Subcutaneous abdominal adipose tissue (tissue), 5 donors: ENCODE results near the gene STRA8.

Source experiments
- H3K27ac ChIP-seq: one replicate; pipeline ENCODE4 v1.7.0; 2013; ENCODE audit warnings: low read depth, mild to moderate bottlenecking, inconsistent platforms, low read length, moderate library complexity
- H3K27me3 ChIP-seq, 5 donors: one replicate each; pipeline ENCODE4 v1.7.0; 2013; ENCODE audit warnings: low read length in 5 of 5, inconsistent platforms in 1 of 5; ENCODE audit not compliant: control insufficient read depth in 5 of 5, insufficient read depth in 4 of 5
- H3K36me3 ChIP-seq, 5 donors: one replicate each; pipeline ENCODE4 v1.7.0; 2013; ENCODE audit warnings: low read length in 5 of 5; ENCODE audit not compliant: control insufficient read depth in 5 of 5, insufficient read depth in 5 of 5
- H3K4me1 ChIP-seq, 5 donors: one replicate each; pipeline ENCODE4 v1.7.0; 2013; ENCODE audit warnings: low read length in 5 of 5, mild to moderate bottlenecking in 3 of 5, moderate library complexity in 1 of 5; ENCODE audit not compliant: control insufficient read depth in 5 of 5, insufficient read depth in 5 of 5
- H3K4me3 ChIP-seq, 5 donors: one replicate each; pipeline ENCODE4 v1.7.0; 2013; ENCODE audit warnings: low read length in 5 of 5, low read depth in 1 of 5
- H3K9ac ChIP-seq, 5 donors: one replicate each; pipeline ENCODE4 v1.7.0; 2013; ENCODE audit warnings: low read length in 5 of 5, mild to moderate bottlenecking in 4 of 5, moderate library complexity in 3 of 5
- H3K9me3 ChIP-seq, 5 donors: one replicate each; pipeline ENCODE4 v1.7.0; 2013; ENCODE audit warnings: low read length in 5 of 5; ENCODE audit not compliant: control insufficient read depth in 5 of 5
- donor health status: healthy.
- donor health status: healthy.
- donor health status: healthy.
- donor health status: healthy.
- donor health status: healthy.

The STRA8 gene

DNA sequence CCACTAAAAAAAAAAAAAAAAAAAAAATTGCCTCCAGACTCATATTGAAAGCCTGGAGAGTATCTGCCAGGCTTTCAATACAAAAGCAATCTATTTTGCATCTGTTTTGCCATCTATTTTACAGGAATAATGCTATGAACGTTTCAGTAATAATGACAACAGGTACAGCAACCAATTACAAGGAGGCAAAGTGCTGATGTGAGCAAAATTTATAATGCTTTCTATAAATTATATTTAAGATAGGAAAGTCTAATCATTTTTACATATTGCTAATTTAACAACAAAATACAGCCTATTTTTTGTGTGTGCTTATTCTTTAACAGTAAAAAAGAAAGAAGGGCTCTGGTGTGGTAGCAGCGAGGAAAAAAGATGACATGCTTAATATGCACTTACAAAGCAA is 32.3 kb upstream of the STRA8 start:
- H3K9me3 ChIP-seq, result no peaks in the 10 kb centered on the region
- H3K9ac ChIP-seq, result no peak overlapping the region
- H3K4me3 ChIP-seq, result no peak overlapping the region
- H3K4me1 ChIP-seq, result peaks cover 0 to 9% (median 0%) of the 10 kb centered on the region in 5 donors
- H3K27ac ChIP-seq, result no peak overlapping the region
- H3K27me3 ChIP-seq, result no peaks in the 10 kb centered on the region
- peaks cover 28 to 97% (median 77%) of the 10 kb centered on the region in 5 donors for H3K36me3 ChIP-seq

DNA sequence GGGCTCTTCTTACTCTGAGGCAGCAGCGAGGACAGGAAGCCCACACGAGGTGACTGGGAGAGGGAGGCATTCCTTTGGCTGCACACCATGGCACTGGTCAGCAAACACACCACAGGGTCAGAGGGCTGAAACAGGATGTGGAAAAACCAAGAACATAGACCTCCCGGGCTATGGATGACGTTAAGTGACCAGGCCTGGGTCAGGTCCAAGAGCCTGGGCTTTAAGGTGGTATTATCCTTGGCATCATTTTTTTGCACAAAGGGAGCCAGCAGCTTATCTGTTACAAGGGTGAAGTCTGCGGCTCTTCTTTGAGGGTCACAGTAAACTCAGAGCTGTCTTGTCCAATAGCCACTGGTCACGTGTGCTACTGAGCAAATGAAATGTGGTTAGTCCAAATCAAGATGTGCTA is 29.3 kb upstream of the STRA8 start:
- Histone ChIP-seq H3K36me3 (peaks cover 28 to 80% (median 57%) of the 10 kb centered on the region in 5 donors), H3K9ac (no peak overlapping the region)

DNA sequence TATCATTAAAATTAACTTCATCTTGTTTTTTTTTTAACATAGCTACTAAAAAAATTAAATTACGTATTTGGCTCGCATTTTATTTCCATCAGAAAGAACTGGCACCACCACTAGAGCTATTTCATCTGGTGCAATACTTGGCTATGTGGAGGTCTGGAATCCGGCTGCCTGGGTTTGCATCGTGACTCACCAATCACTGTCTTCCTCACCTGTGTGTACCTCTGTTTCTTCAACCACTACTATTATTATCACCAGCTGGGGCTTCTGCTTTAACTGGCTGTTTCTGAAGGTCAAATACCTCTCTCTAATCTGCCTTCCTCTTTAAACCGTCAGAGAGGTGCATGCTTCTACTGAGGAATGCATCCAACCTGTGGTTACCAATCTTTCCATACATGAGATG is 28.8 kb upstream of the STRA8 start:
- Histone ChIP-seq H3K27ac (no peak overlapping the region), H3K4me1 (peaks cover 0 to 34% (median 17%) of the 10 kb centered on the region in 5 donors), H3K9me3 (no peaks in the 10 kb centered on the region), H3K9ac (no peak overlapping the region), H3K36me3 (peaks cover 25 to 74% (median 51%) of the 10 kb centered on the region in 5 donors), H3K4me3 (no peak overlapping the region), H3K27me3 (no peaks in the 10 kb centered on the region)

More for the DNA sequence above, 29.3 kb upstream of the STRA8 start:
- Histone ChIP-seq H3K27ac (no peak overlapping the region), H3K9me3 (no peaks in the 10 kb centered on the region), H3K4me3 (no peak overlapping the region), H3K4me1 (peaks cover 0 to 29% (median 16%) of the 10 kb centered on the region in 5 donors), H3K27me3 (no peaks in the 10 kb centered on the region)

DNA sequence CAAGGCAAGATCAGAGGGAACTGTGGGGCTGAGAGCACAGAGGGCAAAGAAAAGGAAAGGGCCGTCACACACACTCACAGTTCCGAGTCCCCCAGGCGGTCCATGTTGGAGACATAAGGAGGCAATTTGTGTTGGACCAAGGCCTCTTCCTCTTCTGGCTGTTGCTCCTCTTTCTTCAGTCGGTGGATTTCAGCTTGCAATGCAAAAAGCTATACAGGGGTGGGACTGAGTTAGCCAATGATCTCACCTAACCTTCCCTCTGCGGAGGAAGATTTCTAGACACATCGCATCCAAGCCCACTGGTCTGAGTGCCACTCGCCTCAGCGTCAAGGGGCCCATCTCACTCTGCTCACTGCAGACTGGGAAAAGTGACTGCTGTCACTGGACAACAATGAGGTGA is 27.8 kb upstream of the STRA8 start:
- no peak overlapping the region for H3K9ac ChIP-seq
- H3K27ac ChIP-seq, result no peak overlapping the region
- H3K4me3 ChIP-seq, result no peak overlapping the region
- H3K9me3 ChIP-seq, result no peaks in the 10 kb centered on the region
- peaks cover 2 to 43% (median 25%) of the 10 kb centered on the region in 5 donors for H3K4me1 ChIP-seq
- H3K27me3 ChIP-seq, result no peaks in the 10 kb centered on the region
- H3K36me3 ChIP-seq, result peaks cover 21 to 64% (median 43%) of the 10 kb centered on the region in 5 donors

DNA sequence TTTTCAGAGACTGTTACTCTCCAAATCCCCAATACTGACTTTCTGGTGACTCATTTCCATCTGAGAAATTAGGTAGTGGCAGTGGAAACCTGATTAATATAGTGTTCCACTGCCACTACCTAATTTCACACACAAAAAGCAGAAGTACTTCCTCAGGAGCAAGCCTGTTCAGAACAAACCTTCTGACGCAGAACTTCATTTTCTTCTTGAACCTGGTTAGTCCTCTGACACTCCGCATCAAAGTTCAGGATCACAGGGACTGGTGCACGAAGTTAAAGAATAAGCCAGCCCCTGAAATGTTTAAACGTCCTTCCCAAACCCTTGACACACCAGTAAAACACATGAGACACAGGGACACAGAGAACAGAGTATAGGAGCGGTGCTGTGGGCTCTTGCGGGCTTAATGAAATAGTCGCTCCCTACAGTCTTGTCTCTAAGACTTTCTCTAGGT is 26.7 kb upstream of the STRA8 start:
- H3K9me3 ChIP-seq, result no peaks in the 10 kb centered on the region
- H3K27me3 ChIP-seq, result no peaks in the 10 kb centered on the region
- H3K4me1 ChIP-seq, result peaks cover 2 to 48% (median 26%) of the 10 kb centered on the region in 5 donors
- peaks cover 13 to 53% (median 33%) of the 10 kb centered on the region in 5 donors for H3K36me3 ChIP-seq
- no peak overlapping the region for H3K9ac ChIP-seq
- no peak overlapping the region for H3K27ac ChIP-seq
- H3K4me3 ChIP-seq, result no peak overlapping the region

DNA sequence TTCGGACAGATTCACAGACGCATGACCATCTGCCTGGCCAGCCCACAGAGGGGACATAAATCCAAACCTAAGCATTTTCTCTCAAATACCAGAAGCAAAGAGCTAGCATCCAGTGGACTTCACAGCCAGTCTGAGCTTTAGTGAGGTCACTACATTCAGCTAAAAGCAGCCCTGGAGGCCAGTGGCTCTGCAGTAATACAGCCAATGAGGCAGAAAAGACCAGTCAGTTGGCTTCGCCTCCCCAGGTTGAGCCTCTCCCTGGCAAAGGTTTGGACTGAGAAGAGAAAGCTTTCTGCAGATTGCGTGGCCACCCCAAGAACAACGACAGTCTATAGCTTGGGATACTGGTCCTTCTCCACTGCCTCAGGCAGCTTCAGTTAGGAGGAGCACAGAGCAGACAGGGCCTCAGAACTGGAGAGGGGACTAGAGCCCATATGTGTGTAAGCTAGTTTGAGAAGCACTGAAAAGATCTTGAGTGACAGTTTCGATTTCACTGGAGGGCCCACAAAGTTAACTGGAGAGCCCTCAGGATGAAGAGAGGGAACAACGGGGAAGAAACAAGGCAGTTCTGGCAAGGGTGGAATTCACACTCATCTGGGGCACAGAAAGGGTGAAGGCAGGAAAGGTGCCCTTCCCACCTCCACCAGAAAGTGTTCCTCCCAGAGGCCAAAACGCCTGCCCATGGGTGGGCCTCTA is 26.1 kb upstream of the STRA8 start:
- H3K4me3 ChIP-seq, result no peak overlapping the region
- no peak overlapping the region for H3K9ac ChIP-seq
- no peak overlapping the region for H3K27ac ChIP-seq
- no peaks in the 10 kb centered on the region for H3K9me3 ChIP-seq
- H3K27me3 ChIP-seq, result no peaks in the 10 kb centered on the region
- H3K4me1 ChIP-seq, result peaks cover 2 to 50% (median 26%) of the 10 kb centered on the region in 5 donors
- H3K36me3 ChIP-seq, result peaks cover 9 to 47% (median 31%) of the 10 kb centered on the region in 5 donors

DNA sequence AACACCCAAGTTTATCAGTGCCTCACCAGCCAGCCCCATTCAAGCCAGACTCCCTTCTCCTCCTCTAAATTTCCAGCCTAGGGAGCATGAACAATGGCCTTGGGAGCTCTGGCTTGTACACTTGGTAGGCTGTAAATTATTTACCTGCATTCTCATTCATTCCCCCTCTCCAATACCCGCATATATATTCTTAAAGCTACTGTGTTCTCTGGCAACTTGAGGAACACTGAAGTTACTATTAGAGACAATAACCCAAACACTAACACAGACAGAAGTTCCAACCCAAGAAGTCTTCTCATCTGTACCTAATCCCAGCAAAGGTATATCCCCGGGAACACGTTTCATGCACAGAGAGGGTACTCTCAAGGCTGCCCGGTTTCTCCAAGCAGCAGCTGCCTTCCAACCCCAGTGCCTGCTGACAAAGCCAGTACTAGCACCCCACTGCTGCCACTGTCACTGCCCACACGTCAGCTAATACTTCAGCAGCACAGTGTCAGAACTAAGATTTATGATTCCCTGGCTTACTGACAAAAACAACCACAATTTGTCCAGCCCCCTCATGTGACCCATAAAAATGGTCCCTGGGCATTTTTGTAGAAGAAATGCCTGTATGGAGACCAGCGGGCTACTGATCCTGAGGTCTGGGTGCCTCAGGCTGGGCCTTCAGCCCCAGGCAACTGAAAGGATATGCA is 25.4 kb upstream of the STRA8 start:
- H3K9ac ChIP-seq, result no peak overlapping the region
- H3K9me3 ChIP-seq, result no peaks in the 10 kb centered on the region
- H3K36me3 ChIP-seq, result peaks cover 7 to 40% (median 24%) of the 10 kb centered on the region in 5 donors
- H3K27ac ChIP-seq, result peak overlapping the region; percentile 20
- H3K4me1 ChIP-seq, result peaks cover 2 to 50% (median 26%) of the 10 kb centered on the region in 5 donors
- no peaks in the 10 kb centered on the region for H3K27me3 ChIP-seq
- peak overlapping the region in 2 of 5 donors; percentile 0 to 17 for H3K4me3 ChIP-seq

DNA sequence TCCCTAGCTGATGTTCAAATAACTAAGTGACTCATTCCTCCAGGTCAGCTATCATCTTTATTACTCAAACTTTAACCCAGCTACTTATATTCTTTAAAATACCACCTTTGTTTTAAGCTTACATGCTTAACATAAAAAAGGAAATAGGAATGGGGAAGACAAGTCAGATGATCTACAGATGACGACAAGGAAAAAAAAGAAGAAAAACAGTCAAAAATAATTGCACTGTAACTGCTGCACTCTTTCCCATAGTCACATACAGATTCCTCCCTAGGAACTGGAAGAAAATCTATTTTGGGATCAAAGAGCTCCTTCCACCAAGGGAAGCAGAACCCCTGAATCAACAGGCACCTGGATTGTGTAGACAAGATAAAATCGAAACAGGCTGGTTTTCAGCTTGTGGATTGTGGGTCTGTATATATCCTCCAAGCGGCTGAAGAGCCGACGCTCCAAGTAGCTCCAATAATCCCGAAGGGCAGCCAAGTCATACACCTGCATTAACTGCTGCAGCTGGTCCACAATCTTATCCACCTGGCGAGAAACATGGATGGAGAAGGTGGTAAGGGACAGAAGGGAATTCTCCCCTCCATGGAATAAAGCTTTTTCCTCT is 24.3 kb upstream of the STRA8 start:
- Histone ChIP-seq H3K27me3 (no peaks in the 10 kb centered on the region), H3K9ac (peak overlapping the region in 1 of 5 donors; percentile 3), H3K4me3 (peak overlapping the region in 2 of 5 donors; percentile 34 to 97), H3K36me3 (peaks cover 4 to 30% (median 14%) of the 10 kb centered on the region in 5 donors), H3K4me1 (peaks cover 2 to 43% (median 25%) of the 10 kb centered on the region in 5 donors), H3K9me3 (no peaks in the 10 kb centered on the region), H3K27ac (peak overlapping the region; percentile 20)

DNA sequence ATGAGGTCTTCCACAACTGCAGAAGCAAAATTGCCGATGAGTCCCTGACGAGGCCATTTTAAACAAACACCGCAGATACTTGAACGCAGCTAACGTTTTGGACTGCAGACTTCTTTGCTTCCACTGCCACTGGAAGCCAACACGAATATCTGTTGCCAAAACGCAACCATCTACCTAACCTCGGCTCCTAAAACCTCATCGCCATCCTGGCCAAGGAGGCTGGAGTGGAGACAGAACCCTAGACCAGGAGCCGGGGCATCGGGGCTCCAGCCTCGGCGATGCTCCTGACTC is 22.8 kb upstream of the STRA8 start:
- peak overlapping the region in 4 of 5 donors; percentile 79 to 91 (median 86) for H3K9ac ChIP-seq
- no peaks in the 10 kb centered on the region for H3K9me3 ChIP-seq
- H3K36me3 ChIP-seq, result peaks cover 2 to 15% (median 4%) of the 10 kb centered on the region in 5 donors
- H3K4me1 ChIP-seq, result peaks cover 2 to 41% (median 23%) of the 10 kb centered on the region in 5 donors
- H3K27ac ChIP-seq, result peak overlapping the region; percentile 90
- no peaks in the 10 kb centered on the region for H3K27me3 ChIP-seq
- peak overlapping the region; percentile 71 to 97 (median 87) for H3K4me3 ChIP-seq
